Activated naive CD4-positive, alpha-beta T cell treated with anti-CD3 and anti-CD28 coated beads, Interleukin-2, amount 50 U/mL, for 16 hours (primary cell): ENCODE data around the gene MRPL44.

Experiments used
- DNase-seq: peaks from one replicate; pipeline ENCODE4 v3.0.0-alpha.2; 2020

MRPL44 gene

DNA sequence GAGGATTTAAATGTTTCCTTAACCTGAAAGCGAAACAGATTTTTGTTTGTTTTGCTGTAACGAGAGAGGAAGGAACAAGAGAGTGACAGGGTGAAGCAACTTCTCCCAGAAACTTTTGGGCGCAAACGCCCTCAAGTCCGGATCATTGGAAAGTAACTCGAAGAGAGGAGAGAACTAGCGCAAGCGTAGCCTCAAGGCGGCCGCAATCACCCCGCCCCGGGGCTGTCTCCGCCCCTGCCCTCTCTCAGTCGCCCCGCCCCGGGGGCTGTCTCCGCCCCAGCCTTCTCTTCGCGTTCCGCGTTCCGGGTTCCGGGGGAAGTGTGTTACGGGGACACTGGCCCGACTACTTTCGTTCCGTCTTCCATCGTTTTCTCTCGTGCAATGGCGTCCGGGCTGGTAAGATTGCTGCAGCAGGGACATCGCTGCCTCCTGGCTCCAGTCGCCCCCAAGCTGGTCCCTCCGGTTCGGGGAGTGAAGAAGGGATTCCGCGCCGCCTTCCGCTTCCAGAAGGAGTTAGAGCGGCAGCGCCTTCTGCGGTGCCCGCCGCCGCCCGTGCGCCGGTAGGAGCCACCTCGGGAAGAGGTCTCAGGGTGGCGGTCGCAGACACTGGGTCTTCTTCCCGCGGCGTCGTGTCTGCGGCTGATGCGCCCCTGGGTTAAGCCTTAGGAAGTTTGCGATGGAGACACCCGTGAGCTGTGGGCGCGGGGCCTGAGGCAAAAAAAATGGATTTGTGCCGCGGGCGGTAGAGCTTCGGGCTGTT is at the start of gene MRPL44:
TSS of gene MRPL44 (plus strand) at position 372 of the 760 bp plus-strand sequence. CDS start at position 382, 10 bp downstream.
- peak; percentile 96 for DNase-seq

DNA sequence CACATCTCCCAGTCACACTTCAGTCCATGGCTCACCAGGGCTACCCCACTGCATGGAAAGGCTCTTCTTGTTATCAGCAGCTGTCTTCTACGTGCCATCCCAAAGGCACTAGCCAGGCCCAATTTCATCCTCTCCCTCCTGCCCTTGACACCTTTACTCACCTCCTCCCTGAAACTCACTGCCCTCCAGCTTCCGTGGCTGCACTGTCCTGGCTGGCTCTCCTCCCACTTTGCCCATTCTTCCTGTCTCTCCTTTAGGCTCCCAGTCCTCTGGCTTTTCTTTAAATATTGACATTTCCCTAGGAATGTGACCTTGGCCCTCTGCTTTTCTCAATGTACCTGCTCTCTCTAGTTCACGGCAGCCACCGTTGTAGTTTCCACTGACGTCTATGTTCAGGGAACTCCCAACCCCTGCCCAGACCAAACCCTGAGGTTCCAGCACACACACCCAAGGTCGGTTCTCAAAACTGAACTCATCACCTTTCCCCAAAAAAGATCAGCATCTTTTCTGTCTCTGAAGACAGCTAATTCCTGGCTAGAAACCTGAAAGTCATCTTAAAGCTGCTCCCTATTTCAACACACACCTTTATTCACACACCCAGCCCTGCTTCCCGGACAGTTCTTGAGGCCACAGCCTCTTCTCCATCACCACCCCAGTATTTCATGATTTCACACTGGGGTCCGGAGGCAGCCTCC is 48.8 kb upstream of the MRPL44 start:
- no peak for DNase-seq

DNA sequence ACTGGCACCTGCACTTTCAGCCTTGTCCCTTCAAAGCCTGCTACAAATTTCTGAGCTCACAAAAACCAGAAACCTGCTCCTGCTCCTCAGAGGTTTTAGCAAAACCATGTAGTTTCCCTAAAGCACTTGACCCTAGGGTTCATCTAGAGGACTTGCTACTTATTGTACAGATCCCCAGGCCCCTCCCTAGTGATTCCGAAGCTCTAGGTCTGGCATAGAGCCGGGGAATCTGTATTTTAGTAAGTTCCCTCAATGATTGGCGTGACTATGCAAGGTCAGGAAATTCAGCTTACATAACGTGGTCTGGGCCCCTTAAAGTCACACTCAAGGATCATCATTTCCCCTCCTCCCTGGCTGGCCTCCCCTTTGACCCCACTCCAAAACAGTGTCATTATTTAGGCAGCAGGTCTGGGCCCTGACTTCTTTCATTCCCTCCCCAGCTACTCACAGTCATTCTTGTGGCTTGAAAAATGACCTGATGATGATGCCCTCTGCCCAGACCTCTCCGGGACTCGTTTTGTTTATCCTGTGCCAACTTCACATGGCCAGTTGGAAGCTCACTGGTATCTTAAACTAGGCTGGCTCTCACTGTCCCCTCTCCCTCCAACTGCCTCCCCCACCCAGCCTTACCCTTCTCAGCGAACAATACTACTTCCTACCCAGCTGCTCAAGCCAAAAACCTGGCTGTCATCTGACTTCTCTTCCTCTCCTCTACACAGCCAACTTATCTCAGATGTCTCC is 48.1 kb upstream of the MRPL44 start:
- DNase-seq: no peak

DNA sequence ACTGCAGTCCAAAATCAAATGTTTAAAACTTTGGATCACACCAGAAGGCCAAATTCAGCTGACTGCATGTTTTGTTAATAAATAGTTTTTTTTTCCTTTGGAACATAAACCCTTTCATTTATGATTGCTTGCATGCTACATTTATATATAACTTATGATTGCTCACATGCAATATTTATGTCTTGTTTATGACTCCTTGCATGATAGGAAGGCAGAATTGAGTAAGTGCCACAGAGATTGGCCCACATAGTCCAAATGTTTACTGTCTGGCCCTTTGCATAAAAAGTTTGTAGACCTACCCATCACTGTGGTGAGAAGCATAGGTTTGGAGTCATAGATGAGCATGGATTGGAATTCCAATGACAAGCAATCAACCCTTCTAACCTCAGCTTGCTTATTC is 42.9 kb upstream of the MRPL44 start:
- DNase-seq: no peak

DNA sequence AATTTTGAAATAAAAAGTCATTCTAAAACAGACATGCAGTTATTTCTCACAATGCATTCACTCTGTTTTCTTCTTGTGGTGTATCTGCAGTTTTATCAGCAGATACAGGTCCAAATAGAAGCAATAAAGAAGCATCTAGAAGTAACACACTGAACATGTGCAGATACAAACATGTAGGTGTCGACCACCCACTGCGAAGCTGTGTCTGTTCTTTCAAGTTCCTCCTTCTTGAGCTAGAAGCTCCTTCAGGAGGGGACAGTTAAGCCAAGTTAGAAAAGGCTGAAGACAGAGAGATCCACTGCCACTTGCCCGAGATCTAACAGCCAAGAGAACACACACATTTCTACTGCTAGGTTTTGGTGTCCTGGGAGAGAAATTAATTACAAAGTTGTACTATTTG is 42.2 kb upstream of the MRPL44 start:
- no peak for DNase-seq

DNA sequence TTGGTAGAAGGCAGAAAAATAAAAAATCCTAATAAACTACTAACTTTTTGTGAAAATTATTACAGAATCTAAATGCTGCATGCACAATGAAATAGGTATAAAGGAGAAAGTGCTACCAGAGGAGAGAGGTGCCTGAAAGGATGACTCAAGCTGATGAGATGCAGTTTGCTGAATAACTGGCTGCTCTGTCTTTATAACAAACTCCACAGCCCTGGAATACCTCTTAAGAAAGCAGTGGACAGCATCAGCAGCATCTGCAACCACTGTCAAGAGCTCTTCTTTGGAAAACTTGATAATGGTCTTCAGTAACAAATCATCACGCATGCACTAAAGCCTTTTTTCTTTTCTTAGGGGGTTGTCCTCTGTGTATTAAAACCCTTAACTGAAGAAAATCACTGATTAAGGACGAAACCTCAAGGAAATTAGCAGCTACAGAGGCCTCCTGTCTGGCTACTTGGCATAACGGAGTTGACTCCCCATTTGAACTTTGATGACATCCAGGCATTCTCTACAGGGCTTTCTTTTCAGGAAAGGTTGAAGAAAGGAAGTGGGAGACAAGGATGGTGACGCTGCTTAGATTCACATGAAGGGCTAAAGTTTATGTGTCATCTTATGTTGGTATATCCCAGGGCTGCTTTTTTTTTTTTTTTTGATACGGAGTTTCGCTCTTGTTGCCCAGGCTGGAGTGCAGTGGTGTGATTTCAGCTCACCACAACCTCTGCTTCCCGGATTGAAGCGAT is 40.9 kb upstream of the MRPL44 start:
- DNase-seq: no peak

DNA sequence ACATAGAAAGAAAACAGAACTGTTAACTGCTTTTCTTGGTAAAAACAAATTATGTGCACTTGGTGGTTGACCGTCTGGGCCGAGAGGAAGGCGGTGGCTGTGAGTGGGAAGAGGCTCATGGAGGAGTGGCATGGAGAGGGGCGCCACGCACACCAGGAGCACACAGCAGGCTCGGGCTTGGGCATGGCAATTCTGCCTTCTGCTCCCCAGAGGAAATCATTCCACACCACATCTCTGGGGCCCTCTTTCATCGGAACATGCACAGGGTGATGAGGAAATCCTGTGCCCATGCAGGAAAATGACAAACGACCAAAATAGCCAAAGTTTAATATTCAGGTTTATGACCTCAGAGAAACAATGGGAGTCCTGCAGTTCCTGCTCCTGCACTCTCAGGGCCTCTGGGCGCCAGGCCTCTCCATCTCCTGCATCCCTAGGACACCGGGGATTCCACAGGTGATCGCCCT is 38.6 kb upstream of the MRPL44 start:
- DNase-seq: no peak

DNA sequence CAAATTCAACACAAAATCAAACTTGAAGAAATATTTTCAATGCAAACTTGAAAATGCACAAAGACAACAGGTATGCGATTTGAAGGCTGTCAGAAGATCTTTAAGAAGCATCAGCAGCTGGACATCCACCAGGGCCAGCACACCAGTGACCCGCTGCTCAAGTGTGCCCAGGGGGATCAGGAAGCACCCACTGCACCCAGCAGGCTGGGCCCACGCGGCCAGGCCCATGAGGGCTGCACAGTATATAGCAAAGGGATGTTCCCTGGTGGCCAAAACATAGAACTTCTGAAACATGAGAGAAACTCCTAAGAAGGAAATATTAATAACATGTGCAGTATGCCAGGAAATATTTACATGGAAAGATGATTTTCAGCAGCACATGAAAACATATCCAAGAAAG is 37.2 kb upstream of the MRPL44 start:
- no peak for DNase-seq

DNA sequence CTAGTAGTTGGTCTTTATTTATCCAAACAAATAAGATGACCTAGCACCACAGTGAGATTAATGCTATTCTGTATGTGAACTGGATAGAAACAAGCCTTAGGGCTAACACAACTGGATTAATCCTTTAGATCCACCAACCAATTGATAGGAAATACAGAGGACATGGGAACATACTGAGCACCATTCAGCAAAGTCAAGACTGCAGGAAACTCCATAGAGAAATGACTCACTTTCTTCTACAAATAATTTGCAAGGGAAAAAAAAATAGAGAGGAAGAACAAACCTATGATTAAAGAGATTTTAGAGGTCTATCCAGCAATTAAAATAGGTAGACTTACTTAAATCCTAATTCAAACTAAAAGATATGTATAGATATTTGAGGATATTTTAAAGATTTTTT is 36.1 kb upstream of the MRPL44 start:
- DNase-seq: no peak

DNA sequence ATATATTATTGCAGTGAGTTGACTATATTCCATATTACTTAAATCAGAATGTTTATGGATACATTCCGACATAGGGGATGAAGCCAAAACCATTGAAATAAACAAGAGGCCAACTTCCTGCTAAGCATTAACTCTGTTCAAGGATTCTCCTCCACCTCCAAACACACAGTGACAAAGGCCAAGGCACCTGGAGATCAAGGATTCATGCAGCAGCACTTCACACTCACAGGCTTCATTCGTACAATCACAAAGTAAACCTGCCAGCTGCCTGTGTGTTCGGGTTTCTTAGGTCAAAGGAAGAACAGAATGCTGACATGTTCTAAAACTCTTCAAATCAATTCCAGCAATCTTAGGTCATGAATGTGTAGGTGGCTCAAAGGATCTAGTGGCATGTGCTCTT is 35.0 kb upstream of the MRPL44 start:
- DNase-seq: no peak

DNA sequence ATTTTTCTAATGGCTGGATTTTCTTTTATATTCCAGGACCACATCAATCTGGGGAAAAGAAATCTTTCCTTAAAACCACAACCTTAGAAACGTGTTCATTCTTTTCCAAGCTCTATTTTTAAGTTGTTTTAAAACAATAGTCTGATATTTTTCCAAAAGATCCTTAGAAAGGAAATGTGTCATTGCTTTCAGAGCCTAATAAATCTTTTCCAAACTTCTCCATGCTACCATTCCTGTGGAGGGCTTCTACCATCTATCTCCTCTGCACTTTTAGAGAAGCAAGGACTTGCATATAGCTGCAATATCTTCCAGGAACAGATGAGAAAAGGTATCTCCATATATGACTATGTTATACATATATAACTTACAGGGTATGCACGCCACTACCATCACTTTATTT is 33.3 kb upstream of the MRPL44 start:
- DNase-seq: no peak

DNA sequence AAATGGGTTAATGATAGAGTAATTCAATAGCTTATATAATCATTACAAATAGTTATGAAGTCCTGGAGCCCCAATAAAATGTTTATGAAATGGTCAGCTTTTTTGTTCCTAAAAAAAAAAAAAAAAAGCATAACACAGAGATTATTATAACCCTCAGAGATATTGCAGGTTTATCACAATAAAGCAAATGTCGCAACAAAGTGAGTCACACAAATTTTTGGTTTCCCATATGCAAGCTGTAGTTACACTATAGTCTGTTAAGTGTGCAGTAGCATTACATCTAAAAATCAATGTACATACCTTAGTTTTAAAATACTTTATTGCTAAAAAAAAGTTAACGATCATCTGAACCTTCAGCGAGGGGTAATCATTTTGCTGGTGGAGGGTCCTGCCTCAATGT is 32.2 kb upstream of the MRPL44 start:
- DNase-seq: no peak

DNA sequence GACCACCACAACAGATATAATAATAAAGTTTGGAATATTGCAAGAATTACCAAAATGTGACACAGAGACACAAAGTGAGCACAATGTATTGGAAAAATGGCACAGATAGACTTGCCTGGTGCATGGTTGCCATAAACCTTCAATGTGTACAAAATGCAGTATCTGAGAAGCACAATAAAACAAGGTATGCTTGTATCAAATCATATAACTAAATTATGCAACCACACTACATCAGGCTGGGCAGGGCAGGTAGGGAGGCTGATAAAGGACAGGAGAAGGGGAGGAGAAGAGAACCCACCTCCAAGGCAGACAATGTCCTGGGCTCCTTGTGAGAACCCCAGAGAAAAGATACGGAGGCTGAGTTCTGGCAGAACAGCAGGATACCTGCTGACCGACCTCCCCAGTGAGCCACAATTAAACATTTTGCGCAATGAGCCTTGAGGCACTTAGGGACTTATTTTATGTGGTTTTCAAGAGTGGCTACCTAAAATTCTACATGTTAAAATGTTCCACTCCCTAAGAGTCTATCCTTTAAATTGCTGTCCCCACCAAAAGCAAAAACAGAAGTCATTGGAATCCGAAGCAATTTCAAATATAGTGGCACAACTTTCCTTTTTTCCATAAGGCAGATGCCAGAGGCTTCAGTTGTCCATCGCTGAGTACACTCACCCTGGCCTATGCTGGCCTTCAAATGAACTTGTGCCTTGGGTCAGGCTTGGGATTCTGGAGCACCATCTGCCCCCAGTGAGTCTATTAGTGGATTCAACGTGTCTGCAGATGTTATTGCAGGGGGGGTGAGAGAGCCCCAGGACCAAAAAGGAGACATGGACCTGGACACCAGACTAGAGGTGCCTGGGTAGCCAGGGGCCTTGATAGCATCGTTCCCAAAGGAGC is 28.9 kb upstream of the MRPL44 start:
- DNase-seq: no peak

DNA sequence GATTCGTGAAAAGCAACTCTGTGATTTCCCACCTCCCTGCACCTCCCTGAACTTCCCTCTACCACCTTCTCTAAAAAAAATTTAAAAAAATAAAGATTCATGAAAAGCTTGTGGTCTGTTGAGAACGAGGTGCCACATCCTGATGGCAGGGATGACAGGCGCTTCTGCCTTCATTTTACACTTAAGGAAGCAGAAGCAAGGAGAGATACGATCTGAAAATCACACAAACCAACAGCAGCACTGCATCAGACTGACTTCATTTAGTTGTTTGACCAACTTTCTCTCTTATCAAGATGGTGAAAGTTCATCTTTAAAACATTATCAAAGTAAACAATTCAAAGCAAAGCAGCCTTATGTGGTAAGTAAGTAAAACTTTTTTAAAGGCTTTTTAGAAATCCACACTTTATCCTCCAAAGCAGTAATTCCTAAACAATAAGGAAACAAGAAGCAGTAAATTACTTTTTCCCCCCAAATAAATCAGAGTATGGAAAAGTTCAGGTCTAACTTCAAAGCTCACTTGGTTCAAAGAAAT is 27.6 kb upstream of the MRPL44 start:
- DNase-seq: no peak

DNA sequence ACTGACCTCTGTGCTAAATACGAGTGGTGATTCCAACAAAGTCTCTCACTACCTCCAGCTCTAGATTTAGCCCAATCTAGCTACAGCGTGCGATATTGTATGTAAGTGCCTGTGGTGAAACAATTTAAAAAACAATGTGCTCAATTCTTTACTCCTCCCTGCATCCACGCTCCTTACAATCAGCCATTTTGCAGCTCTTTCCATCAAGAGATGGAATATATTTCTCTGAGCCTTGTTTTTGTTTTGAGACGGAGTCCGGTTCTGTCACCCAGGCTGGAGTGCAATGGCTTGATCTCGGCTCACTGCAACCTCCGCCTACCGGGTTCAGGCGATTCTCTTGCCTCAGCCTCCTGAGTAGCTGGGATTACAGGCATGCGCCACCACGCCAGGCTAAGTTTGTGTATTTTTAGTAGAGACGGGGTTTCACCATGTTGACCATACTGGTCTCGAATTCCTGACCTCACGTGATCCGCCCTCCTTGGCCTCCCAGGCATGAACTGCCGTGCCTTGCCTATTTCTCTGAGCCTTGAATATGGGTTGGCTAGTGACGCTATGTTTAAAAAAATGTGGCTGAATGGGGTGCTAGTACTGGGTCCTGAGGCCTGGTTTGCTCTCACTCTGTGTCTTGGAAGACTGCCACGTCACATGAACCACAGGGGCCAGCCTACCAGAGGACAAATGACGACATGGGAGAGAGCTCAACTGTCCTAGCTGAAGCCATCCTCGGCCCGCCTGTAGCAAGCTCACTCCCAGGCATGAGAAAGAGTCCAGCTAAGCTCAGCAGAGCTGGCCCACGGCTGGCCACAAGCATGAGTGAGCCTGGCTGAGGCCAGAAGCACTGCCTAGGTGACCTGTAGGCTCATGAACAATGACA is 26.9 kb upstream of the MRPL44 start:
- DNase-seq: no peak

DNA sequence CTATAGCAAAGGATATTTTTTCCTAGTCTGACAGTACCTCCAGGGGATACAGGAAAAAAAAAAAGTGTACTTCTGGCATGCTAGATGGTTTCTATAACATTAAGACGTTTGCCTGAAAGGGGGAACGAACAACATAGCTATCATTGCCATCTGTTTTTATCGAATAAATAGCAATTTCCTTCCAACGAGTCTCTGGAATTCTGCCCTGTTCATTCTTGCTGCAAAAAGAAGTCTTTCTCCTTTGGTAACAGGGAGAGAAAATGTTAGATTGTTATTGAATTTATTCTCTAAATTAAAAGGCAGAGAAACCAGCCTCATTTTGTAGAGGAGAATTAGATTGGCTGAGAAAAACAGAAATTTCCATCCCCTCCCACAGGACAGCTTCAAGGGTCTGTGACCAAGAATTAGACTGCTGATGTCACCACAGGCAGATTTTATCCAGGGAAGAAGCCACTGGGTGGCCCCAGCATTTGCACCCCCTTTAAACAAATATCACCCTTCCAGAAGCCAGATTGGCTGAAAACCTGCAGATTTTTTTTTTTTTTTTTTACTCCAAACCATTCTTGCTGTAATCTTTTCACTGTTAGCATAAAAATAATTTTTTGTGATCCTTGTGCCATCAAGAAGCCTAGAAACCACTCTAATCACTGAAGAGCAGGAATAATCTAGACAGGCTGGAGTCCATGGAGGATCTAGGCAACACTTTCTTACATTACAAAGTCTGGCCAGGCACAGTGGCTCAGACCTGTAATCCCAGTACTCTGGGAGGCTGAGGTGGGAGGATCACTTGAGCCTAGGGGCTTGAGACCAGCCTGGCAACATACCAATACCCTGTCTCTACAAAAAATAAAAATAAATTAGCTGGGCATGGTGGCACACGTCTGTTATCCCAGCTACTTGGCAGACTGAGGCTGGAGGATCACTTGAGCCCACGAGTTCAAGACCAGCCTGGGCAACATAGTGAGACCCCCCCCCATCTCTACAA is 24.2 kb upstream of the MRPL44 start:
- DNase-seq: no peak

DNA sequence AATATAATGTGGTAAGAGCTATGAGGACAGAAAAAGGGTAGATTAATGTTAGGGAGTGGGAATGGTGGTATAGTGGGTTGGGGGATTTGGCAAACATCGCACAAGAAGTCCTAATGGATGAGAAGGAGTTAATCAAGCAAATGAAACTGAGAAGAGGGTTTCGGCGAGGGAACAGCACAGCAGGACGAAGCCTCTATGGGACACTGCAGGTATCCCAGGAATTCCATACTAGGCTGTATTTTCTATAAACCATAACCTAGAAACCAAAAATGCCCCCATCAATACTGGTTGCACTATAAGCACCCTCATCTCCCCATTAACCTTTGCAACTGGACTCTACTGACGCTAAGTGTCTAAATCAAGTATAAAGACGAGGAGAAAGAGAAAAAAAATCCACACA is 22.4 kb upstream of the MRPL44 start:
- no peak for DNase-seq

DNA sequence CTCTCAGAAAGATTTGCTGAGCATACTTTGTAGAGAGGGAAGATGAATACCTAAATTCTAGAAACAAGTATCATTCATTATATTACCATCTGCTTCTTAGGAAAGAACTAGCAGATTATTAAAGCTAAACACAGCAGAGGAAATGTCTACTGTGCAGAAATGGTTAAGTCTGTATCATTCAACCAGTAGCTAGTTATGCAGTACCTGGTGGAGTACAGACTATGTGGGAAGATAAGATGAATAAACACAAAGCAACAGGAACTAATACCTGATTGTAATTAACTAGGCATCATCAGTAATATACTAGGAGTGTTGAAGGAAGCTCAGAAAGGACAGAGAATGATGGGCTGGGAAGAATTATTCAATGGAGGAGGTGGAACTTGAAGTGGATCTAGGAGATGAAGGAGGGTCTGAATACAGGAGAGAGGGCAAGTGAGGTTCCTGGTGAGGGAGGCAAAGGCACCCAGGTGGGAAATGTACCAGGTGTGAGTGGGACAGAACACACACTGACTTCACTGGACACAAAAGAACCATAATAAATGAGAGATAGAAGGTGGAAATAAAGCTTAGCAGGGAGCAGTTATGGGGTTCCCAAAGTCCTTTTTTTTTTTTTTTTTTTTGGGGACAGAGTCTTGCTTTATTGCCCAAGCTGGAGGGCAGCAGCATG is 21.7 kb upstream of the MRPL44 start:
- DNase-seq: no peak

DNA sequence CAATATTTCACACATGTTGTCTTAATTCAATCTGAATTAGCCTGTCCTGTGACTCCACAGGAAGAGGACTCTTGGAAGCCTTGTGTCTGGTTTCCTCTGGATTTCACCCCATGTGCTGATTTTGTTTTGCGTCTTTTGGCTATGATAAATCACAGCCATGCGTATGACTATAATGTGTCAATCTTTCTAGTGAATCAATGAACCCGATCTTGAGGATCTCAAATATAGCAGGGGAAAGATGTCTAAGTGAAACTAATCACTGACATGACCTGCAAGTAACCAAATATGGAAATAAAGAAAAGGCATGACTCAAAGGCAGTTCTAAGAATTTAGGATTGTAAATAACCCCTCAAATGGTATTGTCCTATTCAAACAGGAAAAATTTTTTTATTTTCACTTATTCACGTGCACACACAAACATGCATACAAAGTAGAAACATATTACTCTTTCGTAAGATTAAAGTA is 20.4 kb upstream of the MRPL44 start:
- no peak for DNase-seq
